ENCODE data around the gene RNF19B.
A peak's percentile ranks its signal among the peaks of the same experiment; 100 is the strongest.

DNA sequence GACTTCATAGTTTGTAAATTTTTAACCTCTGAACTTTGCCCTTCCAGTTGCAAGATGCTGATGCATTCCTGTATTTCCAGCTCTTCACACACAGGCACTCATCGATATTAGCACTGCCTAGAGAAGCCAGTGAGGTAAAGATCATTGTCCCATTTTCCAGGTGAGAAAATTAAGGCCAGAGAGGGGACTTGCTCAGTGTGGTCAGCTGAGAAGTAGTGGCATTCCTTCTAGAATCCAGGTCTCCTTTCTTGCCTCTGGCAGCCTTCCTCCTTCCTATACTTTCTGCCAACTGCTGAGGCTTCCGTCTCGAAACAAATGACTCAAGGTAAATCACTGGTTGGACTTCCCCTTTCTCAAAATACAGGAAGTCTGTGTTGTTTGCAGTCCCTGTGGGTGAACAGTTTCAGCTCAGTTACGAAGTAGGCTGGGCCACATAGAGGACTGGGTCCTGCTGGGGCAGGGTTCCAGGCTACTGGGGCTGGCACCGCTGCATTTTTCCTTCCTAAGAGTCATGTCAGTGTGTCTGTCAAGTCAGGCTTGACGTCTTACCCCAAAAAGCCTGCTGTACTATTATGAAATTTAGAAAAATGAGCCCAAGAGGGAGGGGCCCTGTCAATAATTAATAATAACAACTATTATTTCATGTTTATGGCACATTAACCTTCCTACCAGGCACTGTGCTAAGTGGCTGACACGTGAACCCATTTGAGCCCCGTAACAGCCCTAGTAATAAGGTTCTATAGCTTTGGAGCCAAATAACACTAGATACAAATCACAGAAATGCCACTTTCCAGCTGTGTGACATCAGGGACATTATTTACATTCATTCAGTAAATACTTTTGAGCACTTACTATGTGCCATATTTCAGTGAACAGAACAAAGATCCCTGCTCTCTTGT, 16.6 kb upstream of the RNF19B start:
- peak; percentile 77 for TF ChIP-seq POLR2A (IDR thresholded peaks at IDR 0.05; ENCODE audit: low read depth, low read length)
- peak; percentile 71 for TF ChIP-seq TAF1 (IDR thresholded peaks at IDR 0.05; ENCODE audit: low read depth, low read length)
- peak; percentile 58 for TF ChIP-seq POLR2AphosphoS5 (IDR thresholded peaks at IDR 0.05; ENCODE audit: low read depth, low read length)
- 0 out of 2 replicates have a peak, but pooled peaks have one; percentile 66 for TF ChIP-seq POU2F2 (IDR thresholded peaks at IDR 0.05; ENCODE audit: low read depth, low read length)

Data from GM12891 (cell line).